ENCODE results near the gene ENGASE.

ENGASE gene

GRCh38 chr17:79039171-79039570, 35.5 kb upstream of the ENGASE start:
- no peak for DNase-seq

DNA sequence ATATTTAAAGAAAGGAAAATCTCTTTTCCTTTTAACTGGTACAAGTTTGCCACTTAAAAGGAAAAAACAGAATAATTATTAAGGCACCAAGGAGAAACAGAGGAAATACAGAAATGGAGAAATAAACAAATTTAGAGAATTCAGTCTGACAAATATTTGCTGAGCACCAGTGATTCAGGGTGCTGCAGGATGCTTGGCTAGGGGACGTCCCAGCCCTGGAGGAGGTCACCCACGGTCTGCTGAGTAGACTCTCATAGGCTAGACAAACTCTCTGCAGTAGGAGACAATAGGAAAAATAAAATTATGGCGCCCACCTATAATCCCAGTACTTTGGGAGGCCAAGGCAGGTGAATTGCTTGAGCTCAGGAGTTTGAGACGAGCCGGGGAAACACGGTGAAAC, 34.7 kb upstream of the ENGASE start:
- no peak for DNase-seq

DNA sequence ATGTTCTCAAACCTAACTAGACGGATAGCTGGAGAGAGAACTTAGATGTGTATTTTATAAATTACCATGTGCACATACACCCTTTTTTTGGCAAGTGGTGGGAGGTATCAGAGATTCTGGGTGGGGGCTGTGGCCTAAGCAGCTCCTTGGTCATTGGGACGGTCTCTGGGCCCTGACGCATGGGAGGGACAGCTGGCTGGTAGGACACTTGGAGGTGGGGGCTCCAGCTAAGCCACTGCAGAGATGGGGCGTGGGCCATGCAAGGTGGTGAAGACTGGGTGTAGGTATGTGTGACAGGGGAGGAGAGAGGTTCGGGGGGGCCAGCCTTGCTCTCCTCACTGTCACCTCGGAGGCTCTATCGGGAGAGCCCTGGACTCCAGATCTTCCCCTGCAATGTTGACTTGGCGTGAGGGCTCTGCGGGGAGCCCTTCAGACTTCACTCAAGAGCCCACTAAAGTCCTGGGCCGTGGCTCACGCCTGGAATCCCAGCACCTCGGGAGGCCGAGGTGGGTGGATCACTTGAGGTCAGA, 33.5 kb upstream of the ENGASE start:
- no peak for DNase-seq

GRCh38 chr17:79041723-79042420, 32.8 kb upstream of the ENGASE start:
- no peak for DNase-seq

DNA sequence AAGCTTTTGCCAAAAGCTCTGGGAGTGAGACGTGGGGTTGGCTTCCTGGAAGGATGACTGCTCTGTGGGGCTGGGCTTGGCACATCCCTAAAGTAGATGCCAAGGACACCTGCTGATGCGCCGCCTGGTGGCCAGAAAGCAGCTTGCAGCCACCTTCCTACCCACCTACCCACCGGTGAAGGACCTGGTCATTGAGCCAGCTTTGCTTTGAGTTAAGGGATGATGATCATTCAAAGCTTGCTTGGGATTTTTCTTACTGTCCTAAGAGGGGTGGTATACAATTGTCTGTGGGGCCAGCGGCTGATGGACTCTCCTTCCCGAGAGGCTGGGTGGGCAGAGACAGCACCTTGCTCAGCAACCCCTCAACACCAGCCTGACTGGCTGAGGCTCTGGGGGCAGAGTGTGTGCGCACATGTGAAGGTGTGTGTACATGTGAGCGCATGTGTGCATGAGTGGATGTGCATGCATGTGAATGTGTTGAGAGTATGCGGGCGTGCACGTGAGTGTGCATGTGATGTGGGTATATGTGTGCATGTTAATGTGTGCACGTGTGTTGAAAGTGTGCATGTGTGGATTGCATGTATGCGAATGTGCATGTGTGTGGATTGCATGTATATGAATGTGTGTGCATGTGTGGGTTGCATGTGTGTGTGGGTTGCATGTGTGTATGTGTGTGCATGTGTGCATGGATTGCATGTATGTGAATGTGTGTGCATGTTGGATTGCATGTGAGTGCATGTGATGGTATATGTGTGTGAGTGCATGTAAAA, 32.0 kb upstream of the ENGASE start:
- no peak for DNase-seq

DNA sequence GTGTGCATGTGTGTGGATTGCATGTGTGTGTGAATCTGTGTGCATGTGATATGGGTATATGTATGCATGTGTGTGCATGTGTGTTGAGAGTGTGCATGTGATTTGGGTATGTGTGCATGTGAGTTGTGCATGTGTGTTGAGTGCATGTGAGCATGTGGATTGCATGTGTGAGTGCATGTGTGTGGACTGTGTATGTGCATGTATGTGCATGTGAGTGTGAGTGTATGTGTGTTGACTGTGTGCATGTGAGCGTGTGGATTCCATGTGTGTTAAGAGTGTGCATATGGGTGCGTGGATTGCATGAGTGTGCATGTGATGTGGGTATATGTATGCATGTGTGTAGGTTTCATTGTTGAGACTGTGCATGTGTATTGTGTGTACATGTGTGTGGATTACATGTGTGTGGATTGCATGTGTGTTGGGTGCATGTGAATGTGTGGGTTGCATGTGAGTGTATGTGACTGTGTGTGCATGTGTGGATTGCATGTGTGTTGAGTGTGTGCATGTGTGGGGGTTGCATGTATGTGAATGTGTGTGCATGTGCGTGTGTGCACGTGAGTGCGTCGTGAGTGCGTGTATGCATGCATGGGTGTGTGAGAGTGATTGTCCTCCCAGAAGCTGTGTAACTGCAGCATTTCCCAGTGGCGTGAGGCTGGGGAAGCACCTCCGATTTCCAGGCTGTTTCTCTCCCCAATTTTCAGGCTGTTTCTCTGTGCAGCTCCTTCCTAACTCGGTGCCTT, 31.3 kb upstream of the ENGASE start:
- DNase-seq: no peak

DNA sequence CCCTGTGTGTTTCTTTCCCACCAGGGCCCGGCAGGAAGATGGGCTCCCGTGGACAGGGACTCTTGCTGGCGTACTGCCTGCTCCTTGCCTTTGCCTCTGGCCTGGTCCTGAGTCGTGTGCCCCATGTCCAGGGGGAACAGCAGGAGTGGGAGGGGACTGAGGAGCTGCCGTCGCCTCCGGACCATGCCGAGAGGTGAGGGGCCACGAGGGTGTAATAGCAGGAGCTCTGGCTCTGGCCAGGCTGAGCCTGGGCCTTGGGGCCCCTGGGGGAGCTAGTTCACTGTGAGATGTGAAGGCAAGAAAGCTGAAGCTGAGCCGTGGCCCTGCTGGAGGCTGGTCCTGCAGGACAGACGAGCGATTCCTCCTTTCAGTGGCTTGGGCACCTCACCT, 30.7 kb upstream of the ENGASE start:
- DNase-seq: no peak

DNA sequence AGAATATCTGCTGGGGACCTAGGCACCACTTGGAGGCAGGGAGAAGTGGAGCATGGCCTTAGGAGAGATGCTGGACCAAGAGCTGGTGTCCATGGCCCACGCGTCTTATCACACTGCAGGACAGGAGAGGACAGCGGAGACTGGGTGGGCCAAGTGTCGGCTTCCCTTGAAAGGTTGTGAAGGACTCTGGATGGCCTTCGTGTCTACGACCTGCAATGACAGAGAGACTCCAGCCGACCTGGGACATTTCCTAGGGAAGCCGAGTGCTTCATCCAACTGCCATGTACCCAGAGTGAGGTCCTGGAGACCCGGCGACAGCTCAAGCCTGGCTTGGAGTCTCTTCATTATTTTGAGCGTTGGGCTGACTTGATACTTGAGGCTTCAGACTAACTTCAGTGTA, 30.2 kb upstream of the ENGASE start:
- DNase-seq: no peak

GRCh38 chr17:79045001-79045729, 29.5 kb upstream of the ENGASE start:
- DNase-seq: no peak

GRCh38 chr17:79045842-79046196, 28.8 kb upstream of the ENGASE start:
- no peak for DNase-seq

GRCh38 chr17:79046197-79046915, 28.3 kb upstream of the ENGASE start:
- DNase-seq: no peak

DNA sequence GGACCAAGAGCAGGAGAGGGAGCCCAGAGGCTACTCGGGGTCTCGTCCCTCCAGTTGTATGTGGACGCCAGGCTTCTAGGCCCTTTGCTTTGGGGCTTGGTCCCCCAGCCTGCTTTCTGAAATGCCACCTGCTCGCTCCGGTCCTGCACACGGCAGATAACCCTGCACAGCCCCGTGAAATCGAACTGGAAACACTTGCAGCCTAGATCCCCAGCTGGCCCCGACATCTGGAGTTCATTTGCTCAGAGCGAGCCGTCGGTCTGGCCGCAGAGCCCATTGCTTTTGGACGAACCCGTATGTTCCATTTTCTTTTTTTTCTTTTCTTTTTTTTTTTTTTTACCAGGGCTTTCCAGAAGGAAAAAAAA, 27.7 kb upstream of the ENGASE start:
- DNase-seq: no peak

- no peak for DNase-seq
Measured at GRCh38 chr17:79047291-79047920, 27.2 kb upstream of the ENGASE start.

DNA sequence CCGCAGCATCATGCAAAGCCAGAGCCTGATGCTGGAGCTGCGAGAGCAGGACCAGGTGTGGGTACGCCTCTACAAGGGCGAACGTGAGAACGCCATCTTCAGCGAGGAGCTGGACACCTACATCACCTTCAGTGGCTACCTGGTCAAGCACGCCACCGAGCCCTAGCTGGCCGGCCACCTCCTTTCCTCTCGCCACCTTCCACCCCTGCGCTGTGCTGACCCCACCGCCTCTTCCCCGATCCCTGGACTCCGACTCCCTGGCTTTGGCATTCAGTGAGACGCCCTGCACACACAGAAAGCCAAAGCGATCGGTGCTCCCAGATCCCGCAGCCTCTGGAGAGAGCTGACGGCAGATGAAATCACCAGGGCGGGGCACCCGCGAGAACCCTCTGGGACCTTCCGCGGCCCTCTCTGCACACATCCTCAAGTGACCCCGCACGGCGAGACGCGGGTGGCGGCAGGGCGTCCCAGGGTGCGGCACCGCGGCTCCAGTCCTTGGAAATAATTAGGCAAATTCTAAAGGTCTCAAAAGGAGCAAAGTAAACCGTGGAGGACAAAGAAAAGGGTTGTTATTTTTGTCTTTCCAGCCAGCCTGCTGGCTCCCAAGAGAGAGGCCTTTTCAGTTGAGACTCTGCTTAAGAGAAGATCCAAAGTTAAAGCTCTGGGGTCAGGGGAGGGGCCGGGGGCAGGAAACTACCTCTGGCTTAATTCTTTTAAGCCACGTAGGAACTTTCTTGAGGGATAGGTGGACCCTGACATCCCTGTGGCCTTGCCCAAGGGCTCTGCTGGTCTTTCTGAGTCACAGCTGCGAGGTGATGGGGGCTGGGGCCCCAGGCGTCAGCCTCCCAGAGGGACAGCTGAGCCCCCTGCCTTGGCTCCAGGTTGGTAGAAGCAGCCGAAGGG, 26.4 kb upstream of the ENGASE start:
- DNase-seq: no peak

DNA sequence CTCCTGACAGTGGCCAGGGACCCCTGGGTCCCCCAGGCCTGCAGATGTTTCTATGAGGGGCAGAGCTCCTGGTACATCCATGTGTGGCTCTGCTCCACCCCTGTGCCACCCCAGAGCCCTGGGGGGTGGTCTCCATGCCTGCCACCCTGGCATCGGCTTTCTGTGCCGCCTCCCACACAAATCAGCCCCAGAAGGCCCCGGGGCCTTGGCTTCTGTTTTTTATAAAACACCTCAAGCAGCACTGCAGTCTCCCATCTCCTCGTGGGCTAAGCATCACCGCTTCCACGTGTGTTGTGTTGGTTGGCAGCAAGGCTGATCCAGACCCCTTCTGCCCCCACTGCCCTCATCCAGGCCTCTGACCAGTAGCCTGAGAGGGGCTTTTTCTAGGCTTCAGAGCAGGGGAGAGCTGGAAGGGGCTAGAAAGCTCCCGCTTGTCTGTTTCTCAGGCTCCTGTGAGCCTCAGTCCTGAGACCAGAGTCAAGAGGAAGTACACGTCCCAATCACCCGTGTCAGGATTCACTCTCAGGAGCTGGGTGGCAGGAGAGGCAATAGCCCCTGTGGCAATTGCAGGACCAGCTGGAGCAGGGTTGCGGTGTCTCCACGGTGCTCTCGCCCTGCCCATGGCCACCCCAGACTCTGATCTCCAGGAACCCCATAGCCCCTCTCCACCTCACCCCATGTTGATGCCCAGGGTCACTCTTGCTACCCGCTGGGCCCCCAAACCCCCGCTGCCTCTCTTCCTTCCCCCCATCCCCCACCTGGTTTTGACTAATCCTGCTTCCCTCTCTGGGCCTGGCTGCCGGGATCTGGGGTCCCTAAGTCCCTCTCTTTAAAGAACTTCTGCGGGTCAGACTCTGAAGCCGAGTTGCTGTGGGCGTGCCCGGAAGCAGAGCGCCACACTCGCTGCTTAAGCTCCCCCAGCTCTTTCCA, 25.5 kb upstream of the ENGASE start:
- no peak for DNase-seq

DNA sequence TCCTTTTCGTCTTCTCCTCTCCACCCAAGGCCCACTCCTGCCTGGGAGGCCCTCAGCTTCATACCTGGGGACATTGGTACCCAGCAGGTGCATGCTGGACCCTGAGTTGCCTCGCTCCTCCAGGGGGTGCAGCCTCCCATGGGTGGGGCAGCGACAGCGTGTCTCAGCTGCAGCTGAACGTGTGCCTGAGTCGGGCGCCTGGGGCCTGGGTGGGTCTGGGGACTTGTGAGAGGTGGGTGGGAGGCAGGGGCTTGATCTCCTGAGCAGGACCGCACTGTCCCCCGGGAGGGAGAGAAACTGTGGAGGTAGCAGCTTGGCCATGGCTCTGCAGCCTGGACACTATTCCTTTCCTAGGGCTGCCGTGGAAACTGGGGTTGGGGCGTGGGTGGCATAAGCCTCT, 24.8 kb upstream of the ENGASE start:
- DNase-seq: no peak

GRCh38 chr17:79050551-79050950, 24.1 kb upstream of the ENGASE start:
- DNase-seq: no peak

- no peak for DNase-seq
Measured at GRCh38 chr17:79051306-79051705, 23.3 kb upstream of the ENGASE start.

DNA sequence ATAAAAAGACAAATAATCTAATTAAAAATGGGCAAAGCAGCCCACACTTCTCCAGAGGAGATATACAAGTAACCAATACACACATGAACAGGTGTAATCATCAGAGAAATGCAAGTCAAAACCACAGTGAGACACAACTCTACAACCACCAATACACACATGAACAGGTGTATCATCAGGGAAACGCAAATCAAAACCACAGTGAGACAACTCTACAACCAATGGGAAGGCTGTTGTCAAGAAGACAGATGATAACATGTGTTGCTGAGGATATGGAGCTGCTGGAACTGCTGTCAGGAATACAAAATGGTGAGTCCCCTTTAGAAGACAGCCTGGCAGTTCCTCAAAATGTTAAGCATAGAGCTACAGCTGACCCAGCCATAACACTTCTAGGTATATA, 22.5 kb upstream of the ENGASE start:
- DNase-seq: no peak

All from SIG-M5 (cell line).